ENCODE data around the gene HOMER3.
A peak's percentile ranks its signal among the peaks of the same experiment; 100 is the strongest.
"Not testable (repeated sequence)": the region's sequence is repeated elsewhere in the genome, so short reads cannot be mapped to it uniquely, and the experiment has no call there.

HOMER3 gene

GRCh38 chr19:18967358-18968146 is 26.5 kb upstream of the HOMER3 start:
- ATAC-seq (replicated peaks) (no peak), DNase-seq (no peak)
- Mint-ChIP-seq H3K9me3 (no peaks in the 10 kb centered on the region), H3K4me1 (no peaks in the 10 kb centered on the region), H3K27ac (no peak overlapping the region), H3K4me3 (no peak overlapping the region), H3K36me3 (no peaks in the 10 kb centered on the region), H3K27me3 (peaks cover 8 to 19% of the 10 kb centered on the region in 2 donors)

- peaks cover 19 to 32% of the 10 kb centered on the region in 2 donors for H3K27me3 Mint-ChIP-seq
- H3K4me1 Mint-ChIP-seq, result peaks cover 4 to 10% of the 10 kb centered on the region in 2 donors
- H3K27ac Mint-ChIP-seq, result no peak overlapping the region
- no peak for DNase-seq
- no peaks in the 10 kb centered on the region for H3K36me3 Mint-ChIP-seq
- ATAC-seq (replicated peaks), result no peak
- H3K9me3 Mint-ChIP-seq, result no peaks in the 10 kb centered on the region
- no peak overlapping the region for H3K4me3 Mint-ChIP-seq
Measured at GRCh38 chr19:18966307-18966706, 25.3 kb upstream of the HOMER3 start.

GRCh38 chr19:18964121-18964520 is 23.1 kb upstream of the HOMER3 start:
- Mint-ChIP-seq H3K36me3 (no peaks in the 10 kb centered on the region), H3K27ac (no peak overlapping the region), H3K27me3 (peaks cover 17 to 35% of the 10 kb centered on the region in 2 donors), H3K4me3 (no peak overlapping the region), H3K9me3 (no peaks in the 10 kb centered on the region), H3K4me1 (peaks cover 5 to 12% of the 10 kb centered on the region in 2 donors)
- ATAC-seq (replicated peaks) (no peak), DNase-seq (no peak)

GRCh38 chr19:18961767-18962620 is 21.0 kb upstream of the HOMER3 start:
- Mint-ChIP-seq H3K9me3 (no peaks in the 10 kb centered on the region), H3K36me3 (no peaks in the 10 kb centered on the region), H3K27ac (no peak overlapping the region), H3K4me1 (peaks cover 5 to 12% of the 10 kb centered on the region in 2 donors), H3K27me3 (peaks cover 14 to 35% of the 10 kb centered on the region in 2 donors), H3K4me3 (no peak overlapping the region)
- DNase-seq (no peak), ATAC-seq (replicated peaks) (peak in 1 of 2 donors; percentile 27)

DNA sequence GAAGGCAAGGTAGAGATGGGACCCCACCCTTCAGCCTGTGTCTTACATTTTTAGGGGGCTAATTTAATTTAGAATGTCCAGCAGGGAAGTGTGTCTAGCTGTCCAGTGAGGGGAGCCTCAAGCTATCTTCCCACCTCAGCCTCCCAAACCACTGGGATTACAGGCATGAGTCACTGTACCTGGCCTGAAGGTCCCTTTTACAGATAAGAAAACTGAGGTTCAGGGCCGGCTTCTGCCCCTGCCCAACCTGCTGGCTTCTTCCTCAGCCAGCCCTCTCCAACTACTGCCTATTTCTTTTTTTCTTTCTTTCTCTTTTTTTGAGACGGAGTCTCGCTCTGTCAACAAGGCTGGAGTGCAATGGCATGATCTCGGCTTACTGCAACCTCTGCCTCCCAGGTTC is 19.4 kb upstream of the HOMER3 start:
- no peaks in the 10 kb centered on the region for H3K36me3 Mint-ChIP-seq
- DNase-seq, result no peak
- H3K4me3 Mint-ChIP-seq, result no peak overlapping the region
- no peaks in the 10 kb centered on the region for H3K9me3 Mint-ChIP-seq
- H3K27me3 Mint-ChIP-seq, result peaks cover 14 to 29% of the 10 kb centered on the region in 2 donors
- ATAC-seq (replicated peaks), result no peak
- H3K4me1 Mint-ChIP-seq, result peaks cover 5 to 12% of the 10 kb centered on the region in 2 donors
- H3K27ac Mint-ChIP-seq, result no peak overlapping the region

- Mint-ChIP-seq H3K27me3 (peaks cover 12 to 14% of the 10 kb centered on the region in 2 donors), H3K9me3 (peaks cover 7 to 9% of the 10 kb centered on the region in 2 donors), H3K36me3 (no peaks in the 10 kb centered on the region), H3K27ac (no peak overlapping the region), H3K4me3 (no peak overlapping the region), H3K4me1 (no peaks in the 10 kb centered on the region)
- DNase-seq, result no peak
- ATAC-seq (replicated peaks), result no peak
Measured at GRCh38 chr19:18955042-18955441, 14.0 kb upstream of the HOMER3 start.

GRCh38 chr19:18954094-18954493 is 13.1 kb upstream of the HOMER3 start:
- Mint-ChIP-seq H3K4me3 (no peak overlapping the region), H3K36me3 (no peaks in the 10 kb centered on the region), H3K27me3 (peaks cover 12 to 14% of the 10 kb centered on the region in 2 donors), H3K27ac (no peak overlapping the region), H3K4me1 (no peaks in the 10 kb centered on the region), H3K9me3 (peaks cover 7 to 9% of the 10 kb centered on the region in 2 donors)
- DNase-seq (no peak), ATAC-seq (replicated peaks) (no peak)

- H3K27ac Mint-ChIP-seq; H3K4me1 Mint-ChIP-seq; ATAC-seq (replicated peaks); H3K36me3 Mint-ChIP-seq; DNase-seq; H3K4me3 Mint-ChIP-seq; H3K9me3 Mint-ChIP-seq: not testable (repeated sequence)
- H3K27me3 Mint-ChIP-seq, result peaks cover 12 to 17% of the 10 kb centered on the region in 2 donors
Measured at GRCh38 chr19:18952364-18953003, 11.5 kb upstream of the HOMER3 start.

DNA sequence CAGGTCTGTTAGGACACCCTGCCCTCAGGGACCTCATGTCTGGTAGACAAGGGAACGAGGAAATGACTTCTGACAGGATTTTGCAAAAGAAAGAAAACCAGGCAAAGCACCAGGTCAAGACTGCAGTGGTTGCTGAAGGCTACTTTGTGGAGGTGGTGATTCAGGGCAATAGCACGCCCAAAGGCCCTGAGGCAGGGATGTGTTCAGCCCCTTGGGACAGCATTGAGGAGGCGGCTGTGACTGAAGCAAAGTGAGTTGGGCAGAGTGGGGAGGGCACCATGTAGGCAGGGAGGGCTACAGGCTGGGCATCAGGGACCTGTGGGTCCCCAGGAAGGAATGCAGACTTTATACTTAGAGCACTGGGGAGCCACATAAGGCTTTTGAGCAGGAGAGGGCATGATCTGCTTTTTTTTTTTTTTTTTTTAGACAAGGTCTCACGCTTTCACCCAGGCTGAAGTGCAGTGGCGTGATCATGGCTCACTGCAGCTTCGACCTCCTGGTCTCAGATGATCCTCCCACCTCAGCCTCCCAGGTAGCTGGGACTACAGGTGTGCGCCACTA is 10.8 kb upstream of the HOMER3 start:
- Mint-ChIP-seq H3K36me3 (no peaks in the 10 kb centered on the region), H3K27me3 (peaks cover 15 to 17% of the 10 kb centered on the region in 2 donors), H3K4me1 (no peaks in the 10 kb centered on the region), H3K27ac (no peak overlapping the region), H3K4me3 (no peak overlapping the region), H3K9me3 (peaks cover 7 to 9% of the 10 kb centered on the region in 2 donors)
- no peak for DNase-seq
- no peak for ATAC-seq (replicated peaks)

DNA sequence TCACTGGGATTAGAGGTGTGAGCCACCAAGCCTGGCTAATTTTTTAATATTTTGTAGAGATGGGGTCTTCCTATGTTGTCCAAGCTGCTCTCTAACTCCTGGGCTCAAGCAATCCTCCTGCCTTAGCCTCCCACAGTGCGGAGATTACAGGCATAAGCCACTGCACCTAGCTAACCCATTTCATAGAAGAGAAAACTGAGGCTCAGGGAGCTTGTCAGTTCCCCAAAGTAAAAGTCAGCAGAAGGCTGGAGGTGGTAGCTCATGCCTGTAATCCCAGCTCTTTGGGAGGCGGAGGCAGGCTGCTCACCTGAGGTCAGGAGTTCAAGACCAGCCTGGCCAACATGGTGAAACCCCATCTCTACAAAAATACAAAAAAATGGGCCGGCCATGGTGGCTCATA is 8.8 kb upstream of the HOMER3 start:
- ATAC-seq (replicated peaks) (no peak), DNase-seq (no peak)
- Mint-ChIP-seq H3K4me3 (no peak overlapping the region), H3K9me3 (peaks cover 3 to 6% of the 10 kb centered on the region in 2 donors), H3K4me1 (no peaks in the 10 kb centered on the region), H3K27me3 (peaks cover 20 to 31% of the 10 kb centered on the region in 2 donors), H3K36me3 (no peaks in the 10 kb centered on the region), H3K27ac (no peak overlapping the region)

GRCh38 chr19:18948976-18949356 is 7.9 kb upstream of the HOMER3 start:
- ATAC-seq (replicated peaks), result no peak
- Mint-ChIP-seq H3K27me3 (peaks cover 18 to 31% of the 10 kb centered on the region in 2 donors), H3K4me3 (no peak overlapping the region), H3K4me1 (no peaks in the 10 kb centered on the region), H3K36me3 (no peaks in the 10 kb centered on the region), H3K9me3 (no peaks in the 10 kb centered on the region), H3K27ac (no peak overlapping the region)
- no peak for DNase-seq

GRCh38 chr19:18948075-18948975 is 7.3 kb upstream of the HOMER3 start:
- no peak for ATAC-seq (replicated peaks)
- H3K27ac Mint-ChIP-seq, result no peak overlapping the region
- peaks cover 16 to 27% of the 10 kb centered on the region in 2 donors for H3K27me3 Mint-ChIP-seq
- H3K9me3 Mint-ChIP-seq, result no peaks in the 10 kb centered on the region
- peak overlapping the region in 1 of 2 donors; percentile 5 for H3K4me3 Mint-ChIP-seq
- H3K4me1 Mint-ChIP-seq, result no peaks in the 10 kb centered on the region
- no peak for DNase-seq
- H3K36me3 Mint-ChIP-seq, result no peaks in the 10 kb centered on the region

DNA sequence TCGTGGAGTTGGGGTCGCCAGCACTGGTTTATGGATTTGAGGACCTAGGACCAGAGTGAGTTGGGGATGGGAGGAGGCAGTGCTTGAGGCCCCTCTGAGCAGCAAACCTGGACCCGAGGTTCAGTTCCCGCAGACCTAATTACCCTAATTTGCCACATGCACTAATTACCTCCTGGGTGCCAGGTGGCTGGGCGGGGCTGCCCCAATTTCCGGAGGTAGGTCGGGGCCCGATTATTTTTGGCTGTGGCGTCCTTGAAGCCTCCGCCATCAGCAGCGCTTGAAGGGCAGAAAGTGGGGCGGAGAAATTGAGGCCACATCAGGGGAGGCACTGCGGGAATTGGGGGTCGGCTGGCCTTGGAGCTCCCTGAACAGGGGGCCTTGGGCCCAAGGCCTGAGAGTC is 5.9 kb upstream of the HOMER3 start:
- H3K4me3 Mint-ChIP-seq, result no peak overlapping the region

More for the DNA sequence above, 5.9 kb upstream of the HOMER3 start:
- DNase-seq, result no peak
- H3K9me3 Mint-ChIP-seq, result no peaks in the 10 kb centered on the region
- H3K4me1 Mint-ChIP-seq, result peaks cover 0 to 4% of the 10 kb centered on the region in 2 donors
- no peaks in the 10 kb centered on the region for H3K36me3 Mint-ChIP-seq
- no peak for ATAC-seq (replicated peaks)
- H3K27ac Mint-ChIP-seq, result no peak overlapping the region
- peaks cover 21 to 36% of the 10 kb centered on the region in 2 donors for H3K27me3 Mint-ChIP-seq

Data from stimulated activated naive B cell treated with anti-CD40 and anti-IgM and Interleukin-4, amounts not matched to agents 10 μg/mL and 1 μg/mL and 100 μg/mL, for 72 hours (primary cell).